Measurements from ENCODE around the gene ATP9B.
"Not testable (repeated sequence)": the region's sequence is repeated elsewhere in the genome, so short reads cannot be mapped to it uniquely, and the experiment has no call there.

ATP9B gene

DNA sequence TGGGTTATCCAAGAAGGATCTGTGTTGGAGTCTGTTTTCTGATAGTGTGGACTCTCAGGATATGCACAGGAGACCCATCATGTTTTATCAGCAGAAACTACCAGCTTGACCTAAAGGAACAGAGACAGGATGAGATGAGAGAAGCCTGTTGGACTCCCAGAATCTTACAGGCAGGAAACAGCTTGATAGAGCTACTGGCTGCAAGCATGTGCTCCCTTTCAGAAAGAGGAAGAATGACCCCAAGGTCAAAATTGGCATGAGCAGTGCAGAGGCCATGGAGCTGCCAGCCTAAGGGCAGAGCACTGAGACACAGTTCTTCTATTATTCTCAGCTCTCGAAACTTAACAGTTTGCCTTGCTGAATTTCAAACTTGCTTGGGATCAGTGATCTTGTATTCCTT, 191.3 kb downstream of the ATP9B start:
- H3K4me3 ChIP-seq (ENCODE audit: low read depth, low read length), result no peak overlapping the region
- H3K27ac ChIP-seq (ENCODE audit: extremely low read depth, low read depth, low read length), result no peak overlapping the region
- POLR2A ChIA-PET, result no interaction called here
- no peaks in the 10 kb centered on the region for H3K4me1 ChIP-seq (ENCODE audit: control insufficient read depth, insufficient read depth, low read length)
- CTCF ChIA-PET, result no interaction called here
- TF ChIP-seq ZNF350 (tag by site-specific recombination; IDR thresholded peaks at IDR 0.05), result no peak
- no peak for TF ChIP-seq PRDM4 (tag by site-specific recombination; IDR thresholded peaks at IDR 0.05)
- TF ChIP-seq, protein P1, sequence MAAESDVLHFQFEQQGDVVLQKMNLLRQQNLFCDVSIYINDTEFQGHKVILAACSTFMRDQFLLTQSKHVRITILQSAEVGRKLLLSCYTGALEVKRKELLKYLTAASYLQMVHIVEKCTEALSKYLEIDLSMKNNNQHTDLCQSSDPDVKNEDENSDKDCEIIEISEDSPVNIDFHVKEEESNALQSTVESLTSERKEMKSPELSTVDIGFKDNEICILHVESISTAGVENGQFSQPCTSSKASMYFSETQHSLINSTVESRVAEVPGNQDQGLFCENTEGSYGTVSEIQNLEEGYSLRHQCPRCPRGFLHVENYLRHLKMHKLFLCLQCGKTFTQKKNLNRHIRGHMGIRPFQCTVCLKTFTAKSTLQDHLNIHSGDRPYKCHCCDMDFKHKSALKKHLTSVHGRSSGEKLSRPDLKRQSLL (tag by site-specific recombination; IDR thresholded peaks at IDR 0.05), result no peak
- H3K9me3 ChIP-seq (ENCODE audit: control insufficient read depth, insufficient read depth, low read depth, low read length), result no peaks in the 10 kb centered on the region
- no peaks in the 10 kb centered on the region for H3K36me3 ChIP-seq (ENCODE audit: control insufficient read depth in 2 of 2, insufficient read depth in 1 of 2, low read length in 2 of 2)

DNA sequence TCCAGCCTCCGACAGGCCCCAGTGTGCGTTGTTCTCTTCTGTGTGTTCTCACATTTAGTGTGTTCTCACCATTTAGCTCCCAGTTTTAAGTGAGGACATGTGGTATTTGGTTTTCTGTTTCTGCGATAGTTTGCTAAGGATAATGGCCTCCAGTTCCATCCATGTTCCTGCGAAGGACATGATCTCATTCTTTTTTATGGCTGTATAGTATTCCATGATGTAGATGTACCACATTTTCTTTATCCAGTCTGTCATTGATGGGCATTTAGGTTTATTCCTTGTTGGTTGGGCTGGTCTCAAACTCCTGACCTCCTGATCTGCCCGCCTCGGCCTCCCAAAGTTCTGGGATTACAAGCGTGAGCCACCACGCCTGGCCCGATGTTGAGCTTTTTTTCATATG, 195.9 kb downstream of the ATP9B start:
- H3K4me3 ChIP-seq (ENCODE audit: low read depth, low read length); POLR2A ChIA-PET; H3K9me3 ChIP-seq (ENCODE audit: control insufficient read depth, insufficient read depth, low read depth, low read length); H3K4me1 ChIP-seq (ENCODE audit: control insufficient read depth, insufficient read depth, low read length); H3K36me3 ChIP-seq (ENCODE audit: control insufficient read depth in 2 of 2, insufficient read depth in 1 of 2, low read length in 2 of 2); H3K27ac ChIP-seq (ENCODE audit: extremely low read depth, low read depth, low read length): not testable (repeated sequence)
- peak; percentile 85 for TF ChIP-seq ZNF146 (tag by site-specific recombination; IDR thresholded peaks at IDR 0.05)
- TF ChIP-seq, protein P2, sequence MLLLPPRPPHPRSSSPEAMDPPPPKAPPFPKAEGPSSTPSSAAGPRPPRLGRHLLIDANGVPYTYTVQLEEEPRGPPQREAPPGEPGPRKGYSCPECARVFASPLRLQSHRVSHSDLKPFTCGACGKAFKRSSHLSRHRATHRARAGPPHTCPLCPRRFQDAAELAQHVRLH (tag by site-specific recombination; IDR thresholded peaks at IDR 0.05), result 0 out of 2 replicates have a peak, but pooled peaks have one; percentile 65
- peak; percentile 71; the same call in 1 of the 2 replicates for TF ChIP-seq ZNF280D (tag by site-specific recombination; IDR thresholded peaks at IDR 0.05)
- CTCF ChIA-PET, result interaction anchor here (1.5 kb wide), 1 partner anchor 9 kb away, joined by 5 read pairs; no protein-coding TSS in a partner anchor

- H3K4me1 ChIP-seq (ENCODE audit: control insufficient read depth, insufficient read depth, low read length); POLR2A ChIA-PET; H3K36me3 ChIP-seq (ENCODE audit: control insufficient read depth in 2 of 2, insufficient read depth in 1 of 2, low read length in 2 of 2); H3K9me3 ChIP-seq (ENCODE audit: control insufficient read depth, insufficient read depth, low read depth, low read length); CTCF ChIA-PET; H3K4me3 ChIP-seq (ENCODE audit: low read depth, low read length); H3K27ac ChIP-seq (ENCODE audit: extremely low read depth, low read depth, low read length): not testable (repeated sequence)
- peak; percentile 74 for TF ChIP-seq SCRT1 (tag by site-specific recombination; IDR thresholded peaks at IDR 0.05; ENCODE audit: borderline replicate concordance)
- peak; percentile 74 for TF ChIP-seq SCRT2 (tag by site-specific recombination; IDR thresholded peaks at IDR 0.05)
Measured at GRCh38 chr18:79271812-79272211, 202.6 kb downstream of the ATP9B start.

- H3K27ac ChIP-seq (ENCODE audit: extremely low read depth, low read depth, low read length), result no peak overlapping the region
- no peaks in the 10 kb centered on the region for H3K36me3 ChIP-seq (ENCODE audit: control insufficient read depth in 2 of 2, insufficient read depth in 1 of 2, low read length in 2 of 2)
- no peaks in the 10 kb centered on the region for H3K9me3 ChIP-seq (ENCODE audit: control insufficient read depth, insufficient read depth, low read depth, low read length)
- POLR2A ChIA-PET, result no interaction called here
- no peak overlapping the region for H3K4me3 ChIP-seq (ENCODE audit: low read depth, low read length)
- TF ChIP-seq ZNF223 (tag by site-specific recombination; IDR thresholded peaks at IDR 0.05) (no peak), ZNF830 (tag by site-specific recombination; IDR thresholded peaks at IDR 0.05; ENCODE audit: low read depth) (no peak), ZNF585B (tag by site-specific recombination; IDR thresholded peaks at IDR 0.05) (no peak), ZNF175 (tag by site-specific recombination; IDR thresholded peaks at IDR 0.05) (no peak), PRDM1 (tag by site-specific recombination; IDR thresholded peaks at IDR 0.05) (no peak), REPIN1 (tag by site-specific recombination; IDR thresholded peaks at IDR 0.05; ENCODE audit: low read depth) (no peak)
- CTCF ChIA-PET, result no interaction called here
- no peaks in the 10 kb centered on the region for H3K4me1 ChIP-seq (ENCODE audit: control insufficient read depth, insufficient read depth, low read length)
Measured at GRCh38 chr18:79272916-79273315, 203.7 kb downstream of the ATP9B start.

Data from HEK293 (cell line).